ENCODE results near the gene RXRA. TPM values are rescaled to one million over a fixed set of nuclear protein-coding genes. Genes with fewer than 3 reads are reported as not detected.

The RXRA gene
- total and polyA plus RNA-seq, 2 of the 13 experiments (the other 11 are each of a cell fraction or from before 2014, with no cell fraction given) = 18.9 to 29.2 TPM

DNA sequence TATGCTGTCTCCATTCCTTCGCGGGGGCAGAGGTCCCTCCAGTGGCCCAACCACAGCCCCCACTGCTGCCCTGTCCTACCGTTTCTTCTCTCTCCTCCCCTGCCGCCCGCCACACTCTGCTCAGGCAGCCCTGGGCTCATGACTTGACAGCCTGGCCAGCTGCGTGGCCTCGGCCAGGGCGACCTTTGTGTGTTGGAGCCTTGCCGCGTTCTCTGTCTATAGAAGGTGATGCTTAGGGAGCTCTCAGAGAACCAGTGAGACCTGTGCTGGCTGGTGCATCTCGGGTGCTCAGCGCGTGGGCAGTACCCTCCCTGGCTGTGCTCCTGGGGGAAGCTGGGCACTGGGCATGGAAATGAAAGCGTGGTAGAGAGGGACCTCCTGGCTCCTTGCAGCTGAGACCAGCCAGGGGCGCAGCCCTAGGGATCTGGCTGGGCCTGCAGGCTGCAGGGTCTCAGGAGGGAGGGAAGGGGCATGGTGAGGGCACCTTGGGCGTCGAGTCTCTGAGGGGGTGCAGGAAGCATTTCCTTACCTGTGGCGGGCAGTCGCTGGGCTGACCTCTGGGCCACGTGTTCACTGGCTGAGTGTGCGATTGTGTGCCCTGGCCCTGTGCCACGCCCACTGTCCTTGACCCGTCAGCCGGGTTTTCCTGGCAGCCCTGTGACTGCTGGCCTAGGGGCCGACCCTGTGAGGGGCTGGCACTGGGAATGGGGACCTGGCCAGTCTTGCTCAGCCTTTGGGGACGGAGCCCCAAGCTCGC lies 50.3 kb downstream of the RXRA start (continued):
- no peak for TF ChIP-seq AKAP8 (CRISPR knock-in tag; IDR thresholded peaks at IDR 0.05)
- TF ChIP-seq ZNF766 (CRISPR knock-in tag; IDR thresholded peaks at IDR 0.05; ENCODE audit: borderline replicate concordance) = no peak
- TF ChIP-seq ZNF431 (CRISPR knock-in tag; IDR thresholded peaks at IDR 0.05; ENCODE audit: borderline replicate concordance, low read depth) = 0 out of 2 replicates have a peak, but pooled peaks have one; percentile 40
- no peak for TF ChIP-seq ZNF253 (CRISPR knock-in tag; IDR thresholded peaks at IDR 0.05; ENCODE audit: borderline replicate concordance)
- TF ChIP-seq, protein P1, sequence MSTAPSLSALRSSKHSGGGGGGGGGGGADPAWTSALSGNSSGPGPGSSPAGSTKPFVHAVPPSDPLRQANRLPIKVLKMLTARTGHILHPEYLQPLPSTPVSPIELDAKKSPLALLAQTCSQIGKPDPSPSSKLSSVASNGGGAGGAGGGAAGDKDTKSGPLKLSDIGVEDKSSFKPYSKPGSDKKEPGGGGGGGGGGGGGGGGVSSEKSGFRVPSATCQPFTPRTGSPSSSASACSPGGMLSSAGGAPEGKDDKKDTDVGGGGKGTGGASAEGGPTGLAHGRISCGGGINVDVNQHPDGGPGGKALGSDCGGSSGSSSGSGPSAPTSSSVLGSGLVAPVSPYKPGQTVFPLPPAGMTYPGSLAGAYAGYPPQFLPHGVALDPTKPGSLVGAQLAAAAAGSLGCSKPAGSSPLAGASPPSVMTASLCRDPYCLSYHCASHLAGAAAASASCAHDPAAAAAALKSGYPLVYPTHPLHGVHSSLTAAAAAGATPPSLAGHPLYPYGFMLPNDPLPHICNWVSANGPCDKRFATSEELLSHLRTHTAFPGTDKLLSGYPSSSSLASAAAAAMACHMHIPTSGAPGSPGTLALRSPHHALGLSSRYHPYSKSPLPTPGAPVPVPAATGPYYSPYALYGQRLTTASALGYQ (CRISPR knock-in tag; IDR thresholded peaks at IDR 0.05) = no peak
- peak; percentile 42; the same call in 1 of the 2 replicates for TF ChIP-seq ZGPAT (CRISPR knock-in tag; IDR thresholded peaks at IDR 0.05)
- no peak for TF ChIP-seq NAIF1 (CRISPR knock-in tag; IDR thresholded peaks at IDR 0.05; ENCODE audit: borderline replicate concordance)
- no peak for TF ChIP-seq IRX3 (CRISPR knock-in tag; IDR thresholded peaks at IDR 0.05; ENCODE audit: borderline replicate concordance, low read depth)
- TF ChIP-seq FOSL2 (CRISPR knock-in tag; IDR thresholded peaks at IDR 0.05) = no peak
- TF ChIP-seq U2AF1 (optimal IDR thresholded peaks at IDR 0.05; ENCODE audit: low read depth, low read length) = no peak
- no peak for TF ChIP-seq TRAFD1 (CRISPR knock-in tag; IDR thresholded peaks at IDR 0.05; ENCODE audit: borderline replicate concordance)
- TF ChIP-seq NR2C2 (CRISPR knock-in tag; IDR thresholded peaks at IDR 0.05; ENCODE audit: borderline replicate concordance) = peak; percentile 94
- TF ChIP-seq, protein P2, sequence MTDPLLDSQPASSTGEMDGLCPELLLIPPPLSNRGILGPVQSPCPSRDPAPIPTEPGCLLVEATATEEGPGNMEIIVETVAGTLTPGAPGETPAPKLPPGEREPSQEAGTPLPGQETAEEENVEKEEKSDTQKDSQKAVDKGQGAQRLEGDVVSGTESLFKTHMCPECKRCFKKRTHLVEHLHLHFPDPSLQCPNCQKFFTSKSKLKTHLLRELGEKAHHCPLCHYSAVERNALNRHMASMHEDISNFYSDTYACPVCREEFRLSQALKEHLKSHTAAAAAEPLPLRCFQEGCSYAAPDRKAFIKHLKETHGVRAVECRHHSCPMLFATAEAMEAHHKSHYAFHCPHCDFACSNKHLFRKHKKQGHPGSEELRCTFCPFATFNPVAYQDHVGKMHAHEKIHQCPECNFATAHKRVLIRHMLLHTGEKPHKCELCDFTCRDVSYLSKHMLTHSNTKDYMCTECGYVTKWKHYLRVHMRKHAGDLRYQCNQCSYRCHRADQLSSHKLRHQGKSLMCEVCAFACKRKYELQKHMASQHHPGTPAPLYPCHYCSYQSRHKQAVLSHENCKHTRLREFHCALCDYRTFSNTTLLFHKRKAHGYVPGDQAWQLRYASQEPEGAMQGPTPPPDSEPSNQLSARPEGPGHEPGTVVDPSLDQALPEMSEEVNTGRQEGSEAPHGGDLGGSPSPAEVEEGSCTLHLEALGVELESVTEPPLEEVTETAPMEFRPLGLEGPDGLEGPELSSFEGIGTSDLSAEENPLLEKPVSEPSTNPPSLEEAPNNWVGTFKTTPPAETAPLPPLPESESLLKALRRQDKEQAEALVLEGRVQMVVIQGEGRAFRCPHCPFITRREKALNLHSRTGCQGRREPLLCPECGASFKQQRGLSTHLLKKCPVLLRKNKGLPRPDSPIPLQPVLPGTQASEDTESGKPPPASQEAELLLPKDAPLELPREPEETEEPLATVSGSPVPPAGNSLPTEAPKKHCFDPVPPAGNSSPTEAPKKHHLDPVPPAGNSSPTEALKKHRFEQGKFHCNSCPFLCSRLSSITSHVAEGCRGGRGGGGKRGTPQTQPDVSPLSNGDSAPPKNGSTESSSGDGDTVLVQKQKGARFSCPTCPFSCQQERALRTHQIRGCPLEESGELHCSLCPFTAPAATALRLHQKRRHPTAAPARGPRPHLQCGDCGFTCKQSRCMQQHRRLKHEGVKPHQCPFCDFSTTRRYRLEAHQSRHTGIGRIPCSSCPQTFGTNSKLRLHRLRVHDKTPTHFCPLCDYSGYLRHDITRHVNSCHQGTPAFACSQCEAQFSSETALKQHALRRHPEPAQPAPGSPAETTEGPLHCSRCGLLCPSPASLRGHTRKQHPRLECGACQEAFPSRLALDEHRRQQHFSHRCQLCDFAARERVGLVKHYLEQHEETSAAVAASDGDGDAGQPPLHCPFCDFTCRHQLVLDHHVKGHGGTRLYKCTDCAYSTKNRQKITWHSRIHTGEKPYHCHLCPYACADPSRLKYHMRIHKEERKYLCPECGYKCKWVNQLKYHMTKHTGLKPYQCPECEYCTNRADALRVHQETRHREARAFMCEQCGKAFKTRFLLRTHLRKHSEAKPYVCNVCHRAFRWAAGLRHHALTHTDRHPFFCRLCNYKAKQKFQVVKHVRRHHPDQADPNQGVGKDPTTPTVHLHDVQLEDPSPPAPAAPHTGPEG (CRISPR knock-in tag; IDR thresholded peaks at IDR 0.05) = no peak
- TF ChIP-seq ZNF101 (CRISPR knock-in tag; IDR thresholded peaks at IDR 0.05; ENCODE audit: borderline replicate concordance, low read depth) = no peak
- TF ChIP-seq HDAC2 (CRISPR knock-in tag; IDR thresholded peaks at IDR 0.05) = peak; percentile 24; the same call in 1 of the 2 replicates
